Measurements from ENCODE around the gene TMEM19.

Gene TMEM19

GRCh38 chr12:71685914-71686657 lies at the start of gene TMEM19:
Gene TMEM19 (plus strand): TSS chr12:71686082. CDS start chr12:71686681, 599 bp downstream.
- peak; percentile 99 for DNase-seq

GRCh38 chr12:71636704-71637115 lies 49.2 kb upstream of the TMEM19 start:
- no peak for DNase-seq

GRCh38 chr12:71638499-71638898 lies 47.4 kb upstream of the TMEM19 start:
- no peak for DNase-seq

GRCh38 chr12:71639341-71639760 lies 46.5 kb upstream of the TMEM19 start:
- no peak for DNase-seq

- DNase-seq: no peak
These were observed 45.6 kb upstream of the TMEM19 start for GRCh38 chr12:71640316-71640715.

- no peak for DNase-seq
These were observed 44.5 kb upstream of the TMEM19 start for GRCh38 chr12:71641390-71641789.

GRCh38 chr12:71642264-71642663 lies 43.6 kb upstream of the TMEM19 start:
- DNase-seq: no peak

- no peak for DNase-seq
These were observed 40.6 kb upstream of the TMEM19 start for GRCh38 chr12:71645268-71645667.

- no peak for DNase-seq
These were observed 39.4 kb upstream of the TMEM19 start for GRCh38 chr12:71646512-71646911.

GRCh38 chr12:71648537-71648936 lies 37.3 kb upstream of the TMEM19 start:
- no peak for DNase-seq

GRCh38 chr12:71649401-71649800 lies 36.5 kb upstream of the TMEM19 start:
- DNase-seq: no peak

GRCh38 chr12:71652656-71653055 lies 33.2 kb upstream of the TMEM19 start:
- no peak for DNase-seq

GRCh38 chr12:71653137-71653536 lies 32.7 kb upstream of the TMEM19 start:
- DNase-seq: no peak

- DNase-seq: no peak
These were observed 31.7 kb upstream of the TMEM19 start for GRCh38 chr12:71654200-71654599.

GRCh38 chr12:71655495-71655894 lies 30.4 kb upstream of the TMEM19 start:
- no peak for DNase-seq

- no peak for DNase-seq
These were observed 30.0 kb upstream of the TMEM19 start for GRCh38 chr12:71655907-71656306.

- DNase-seq: no peak
These were observed 29.1 kb upstream of the TMEM19 start for GRCh38 chr12:71656740-71657139.

- DNase-seq: no peak
These were observed 23.8 kb upstream of the TMEM19 start for GRCh38 chr12:71661977-71662530.

GRCh38 chr12:71662849-71663560 lies 22.9 kb upstream of the TMEM19 start:
- peak; percentile 98 for DNase-seq

- peak; percentile 100 for DNase-seq
These were observed 22.1 kb upstream of the TMEM19 start, which contains the start of the genes THAP2 and ZFC3H1 for GRCh38 chr12:71663561-71664410. Gene THAP2 (plus strand): TSS chr12:71664301. CDS start chr12:71664510, 209 bp downstream. Gene ZFC3H1 (minus strand): TSS chr12:71663848. CDS start chr12:71663610, 238 bp downstream.

- no peak for DNase-seq
These were observed 21.3 kb upstream of the TMEM19 start for GRCh38 chr12:71664411-71665089.

- no peak for DNase-seq
These were observed 20.8 kb upstream of the TMEM19 start for GRCh38 chr12:71665090-71665463.

Data from GOT3 (cell line).